Ovary (tissue), 9 donors: ENCODE measurements around the gene AGMO. TPM values are rescaled to one million over a fixed set of nuclear protein-coding genes. Genes with fewer than 3 reads are reported as not detected.

Source experiments
- DNase-seq, 5 donors: peaks; one replicate each; pipeline ENCODE4 v3.0.0-alpha.2; 2019 to 2020
- H3K27ac ChIP-seq, 2 donors: fragments of 200-600 bp; one replicate each; pipeline versions ENCODE4 v1.5.1 to v1.8.0; 2019 to 2022
- H3K27me3 ChIP-seq: fragments of 200-600 bp; one replicate; pipeline ENCODE4 v1.8.0; 2022
- H3K36me3 ChIP-seq: fragments of 200-600 bp; sonication (generic); one replicate; pipeline ENCODE4 v1.5.1; 2019
- H3K4me1 ChIP-seq: one replicate; pipeline ENCODE4 v1.8.1; 2013; ENCODE audit warnings: mild to moderate bottlenecking, moderate library complexity; ENCODE audit not compliant: insufficient read depth
- H3K4me3 ChIP-seq: fragments of 200-600 bp; sonication (generic); one replicate; pipeline ENCODE4 v1.5.1; 2017
- H3K9me3 ChIP-seq, 2 donors: fragments of 200-600 bp in 1 of 2; sonication (generic) in 1 of 2; one replicate each; pipeline versions ENCODE4 v1.5.1 to v1.8.1; 2013 to 2019; ENCODE audit warnings: mild to moderate bottlenecking in 1 of 2, moderate library complexity in 1 of 2
- CTCF ChIP-seq, 3 donors: fragments of 450-650 bp in 2 of 3; fragments of 200-600 bp in 1 of 3; IDR thresholded peaks; one replicate each; pipeline versions ENCODE4 v1.5.1 to v1.8.0; 2016 to 2022; ENCODE audit warnings: antibody characterized with exemption in 3 of 3, mild to moderate bottlenecking in 1 of 3
- EP300 ChIP-seq: sonication (generic); formaldehyde crosslinking; IDR thresholded peaks from one replicate; pipeline ENCODE4 v1.6.1; 2017; ENCODE audit warnings: antibody characterized with exemption
- POLR2A ChIP-seq: fragments of 450-650 bp; IDR thresholded peaks from one replicate; pipeline ENCODE4 v1.6.1; 2017; ENCODE audit warnings: antibody characterized with exemption, mild to moderate bottlenecking, moderate library complexity
- WGBS, 3 donors: extraction: QIAGEN DNeasy Blood & Tissue Kit in 1 of 3; methylation state at CpG; one replicate each; pipeline versions ENCODE4 v1.1.5 to v1.1.7; 2013 to 2017; 5-methylcytosine and 5-hydroxymethylcytosine counted together
- intact Hi-C, 4 donors: fragments of 100-400 bp; cut with DNase I; formaldehyde crosslinking; loops; one replicate each; pipeline versions ENCODE4 v1.11.0 to v1.15.1; 2022 to 2023
- polyA plus RNA-seq, 2 donors: library from polyadenylated mRNA; stranded (reverse); fragments of 200-250 nt in 1 of 2; fragments of 350-450 nt in 1 of 2; fragmentation: Illumina TruSeq in 1 of 2; extraction: RNeasy Lipid Tissue Mini Kit (QIAGEN cat#74804) in 1 of 2; gene quantifications; one replicate each; pipeline ENCODE4 v1.2.3, GENCODE V29; 2013 to 2014
- total RNA-seq, 7 donors: library from RNA; depleted of rRNA in 2 of 7; stranded (reverse); fragments of >200 nt in 2 of 7; fragmentation: NEBNext Ultra II Directional in 3 of 7; extraction: Animal tissue kit (Norgen Biotek cat#: 25700) in 3 of 7; gene quantifications; one replicate each; pipeline versions ENCODE4 v1.1.0 to v1.2.4, GENCODE V29; 2016 to 2023
- donor health status: DM: no; HTN: no; CAD: no; lungs with moderate emphysema.
- donor health status: DM: no; HTN: no; CAD: no.
- donor health status: Bipolar disorder and iron deficiency.
- donor health status: DM: yes; HTN: yes; CAD: no.
- donor health status: DM: no; HTN: no; CAD: no.
- donor health status: DM: yes; HTN: yes; CAD: no.

AGMO gene
- total and polyA plus RNA-seq, 9 donors = 0.15 to 0.44 (median 0.33) TPM; not detected in 4

DNA sequence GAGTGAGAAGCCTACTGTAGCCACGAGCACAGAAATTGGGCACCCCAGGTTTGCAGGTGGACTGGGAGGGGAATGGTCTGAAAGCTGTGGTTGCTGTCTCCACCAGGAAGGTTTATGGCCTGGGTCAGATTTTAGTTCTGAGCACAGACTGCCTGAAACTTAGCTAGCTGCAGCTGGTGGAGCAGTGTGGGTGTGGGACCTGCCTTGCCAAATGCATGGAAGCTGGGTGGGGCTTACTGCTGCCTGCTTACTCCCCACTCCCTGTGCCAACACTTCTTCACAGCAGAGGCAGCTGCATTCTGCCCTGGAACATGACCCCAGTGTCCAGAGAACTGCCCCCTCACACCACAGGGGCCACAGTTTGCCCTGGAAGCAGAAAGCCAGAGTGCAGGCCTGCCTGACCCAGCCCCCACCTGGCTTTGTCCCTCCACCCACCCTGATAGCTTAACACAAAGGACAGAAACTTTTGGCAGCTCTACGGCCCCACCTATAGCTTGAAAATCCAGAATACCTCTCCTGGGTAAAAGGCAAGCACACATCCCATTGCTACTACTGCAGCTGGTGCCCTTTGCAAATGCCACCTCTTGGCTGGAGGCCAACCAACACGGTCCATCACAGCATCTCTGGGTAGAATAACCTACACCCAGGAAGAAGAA lies 281.6 kb downstream of the AGMO start:
- H3K27me3 ChIP-seq = no peaks in the 10 kb centered on the region
- TF ChIP-seq POLR2A (no peak), CTCF (IDR thresholded peaks at IDR 0.05) (no peak), EP300 (no peak)
- no peak overlapping the region for H3K27ac ChIP-seq
- DNase-seq = no peak
- intact Hi-C loops = no loop called here
- 52 to 63% (median 61%) methylated on average over 3 of the region's 3 CpGs for WGBS, 3 donors
- no peaks in the 10 kb centered on the region for H3K9me3 ChIP-seq
- no peak overlapping the region for H3K4me3 ChIP-seq
- H3K36me3 ChIP-seq = no peaks in the 10 kb centered on the region
- peaks cover 2% of the 10 kb centered on the region for H3K4me1 ChIP-seq

DNA sequence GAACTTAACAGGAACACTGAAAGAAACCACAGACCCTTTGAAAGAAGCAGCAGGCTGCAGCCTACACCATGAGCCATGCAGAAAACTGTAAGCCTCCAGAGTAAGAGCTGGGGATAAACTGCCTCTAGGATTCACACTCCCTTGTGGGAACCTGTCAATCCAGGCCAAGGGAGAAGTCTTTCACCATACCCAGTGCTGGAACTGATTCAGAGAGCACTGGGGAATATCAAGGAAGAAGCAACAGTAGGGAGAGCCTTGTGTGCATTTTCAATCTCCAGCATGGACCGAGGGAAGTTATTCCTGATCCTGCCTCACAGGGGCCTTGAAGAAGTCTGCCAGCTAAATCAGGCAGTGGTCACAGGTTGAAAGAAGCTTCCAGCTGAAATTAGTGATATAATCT lies 282.2 kb downstream of the AGMO start:
- peaks cover 2% of the 10 kb centered on the region for H3K4me1 ChIP-seq
- H3K27me3 ChIP-seq = no peaks in the 10 kb centered on the region
- TF ChIP-seq CTCF (IDR thresholded peaks at IDR 0.05) = no peak
- TF ChIP-seq EP300 = no peak
- no peak for TF ChIP-seq POLR2A
- 26 to 39% (median 31%) methylated on average over 1 of the region's 1 CpG for WGBS, 3 donors
- intact Hi-C loops = no loop called here
- no peaks in the 10 kb centered on the region for H3K36me3 ChIP-seq
- H3K9me3 ChIP-seq = no peaks in the 10 kb centered on the region
- no peak overlapping the region for H3K4me3 ChIP-seq
- DNase-seq = no peak
- H3K27ac ChIP-seq = no peak overlapping the region

GRCh38 chr7:15257689-15258088 lies 304.1 kb downstream of the AGMO start:
- DNase-seq = no peak
- TF ChIP-seq CTCF (IDR thresholded peaks at IDR 0.05) (no peak), EP300 (no peak), POLR2A (no peak)
- no peaks in the 10 kb centered on the region for H3K27me3 ChIP-seq
- H3K27ac ChIP-seq = no peak overlapping the region
- H3K4me3 ChIP-seq = no peak overlapping the region
- WGBS, 3 donors = 74 to 79% (median 79%) methylated on average over 4 of the region's 4 CpGs
- peaks cover 0 to 3% of the 10 kb centered on the region in 2 donors for H3K9me3 ChIP-seq
- no peaks in the 10 kb centered on the region for H3K36me3 ChIP-seq
- intact Hi-C loops = no loop called here
- H3K4me1 ChIP-seq = no peaks in the 10 kb centered on the region

DNA sequence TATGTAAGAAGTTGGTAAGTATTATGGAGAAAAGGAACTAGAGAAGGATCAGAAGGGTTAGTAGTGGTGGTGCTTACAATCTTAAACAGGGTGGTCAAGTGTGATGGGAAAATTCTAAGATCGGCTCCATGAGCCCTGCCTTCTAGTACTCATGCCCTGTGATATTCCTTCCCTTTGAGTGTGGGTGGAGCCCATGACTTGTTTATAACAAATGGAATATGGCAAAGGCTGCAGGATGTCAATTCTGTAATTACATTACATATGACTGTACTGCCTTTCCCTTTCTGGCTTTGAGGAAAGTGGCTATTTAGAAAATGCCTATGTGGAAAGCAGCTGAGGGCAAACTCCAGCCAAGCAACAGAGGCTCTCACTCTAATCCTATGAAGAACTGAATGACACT lies 309.6 kb downstream of the AGMO start:
- Histone ChIP-seq H3K27me3 (no peaks in the 10 kb centered on the region), H3K4me3 (no peak overlapping the region), H3K9me3 (no peaks in the 10 kb centered on the region), H3K4me1 (no peaks in the 10 kb centered on the region), H3K36me3 (no peaks in the 10 kb centered on the region), H3K27ac (no peak overlapping the region)
- intact Hi-C loops = no loop called here
- DNase-seq = no peak
- 91 to 100% (median 97%) methylated on average over 1 of the region's 1 CpG for WGBS, 3 donors
- TF ChIP-seq EP300 = no peak
- TF ChIP-seq POLR2A = no peak
- no peak for TF ChIP-seq CTCF (IDR thresholded peaks at IDR 0.05)
